Stimulated activated naive CD8-positive, alpha-beta T cell treated with anti-CD3 and anti-CD28 coated beads, Interleukin-15, Interleukin-2, amounts not matched to agents 100 U/mL and 50 U/mL, for 24 hours (primary cell): ENCODE results near the gene MAST4.

ENCODE experiments used
- ATAC-seq: fragments of 150-1000 bp; cut with Tn5 transposase; one replicate; pipeline ENCODE4 v1.10.0; 2021
- DNase-seq: peaks from one replicate; pipeline ENCODE4 v3.0.0; 2021

The MAST4 gene

DNA sequence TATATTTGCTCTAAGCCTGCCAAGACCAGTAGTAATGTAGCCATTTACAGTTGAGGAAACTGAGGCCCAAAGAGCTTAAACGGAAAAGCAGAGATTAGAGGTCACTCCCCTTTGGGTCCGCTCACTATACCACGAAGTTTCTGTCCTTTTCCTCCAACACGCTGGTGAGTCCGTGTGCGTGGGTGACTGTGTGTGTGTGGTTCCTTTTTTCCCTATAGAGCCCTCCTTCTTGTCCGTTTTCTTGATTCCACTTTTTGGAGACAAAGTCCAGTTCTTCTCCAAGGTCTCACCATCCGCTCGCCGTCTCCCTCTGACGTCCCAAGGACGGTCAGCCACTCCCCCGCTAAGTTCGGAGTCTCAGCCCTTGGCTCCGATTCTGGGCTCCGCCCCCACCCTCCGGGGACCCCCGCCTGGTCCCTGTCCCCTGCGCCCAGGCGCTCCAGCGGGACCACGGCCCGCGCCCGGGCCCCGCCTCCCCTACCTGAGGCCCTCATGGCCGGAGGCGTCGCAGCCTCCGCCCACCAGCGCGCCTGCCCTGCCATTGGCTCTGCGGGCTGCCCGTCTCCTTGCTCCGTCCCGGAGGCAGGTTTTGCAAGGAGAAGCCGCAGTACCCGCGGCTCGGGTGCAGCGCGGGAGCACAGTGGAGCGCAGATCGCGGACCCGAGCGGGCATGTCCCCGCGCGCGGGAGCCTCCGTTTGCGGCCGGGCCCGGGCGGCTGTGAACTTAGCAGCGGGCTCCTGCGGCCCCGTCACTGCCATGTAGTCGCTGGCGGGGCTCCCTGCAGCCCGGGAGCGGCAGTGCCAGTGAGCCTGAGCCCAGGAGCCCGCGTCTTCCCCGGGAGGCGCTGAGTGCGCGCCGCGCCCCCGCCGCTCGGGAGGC, at the start of gene MAST4:
Gene MAST4 (plus strand): TSS at position 638 of the 880 bp plus-strand sequence. CDS start 263 bp downstream, outside the sequence.
- DNase-seq (peak; percentile 78), ATAC-seq (peak; percentile 90)

- ATAC-seq (no peak), DNase-seq (no peak)
Observed at GRCh38 chr5:66546541-66546940, 49.7 kb upstream of the MAST4 start.

GRCh38 chr5:66551338-66551737, 44.9 kb upstream of the MAST4 start:
- ATAC-seq = no peak
- DNase-seq = no peak

GRCh38 chr5:66551945-66552344, 44.2 kb upstream of the MAST4 start:
- DNase-seq (no peak), ATAC-seq (no peak)

DNA sequence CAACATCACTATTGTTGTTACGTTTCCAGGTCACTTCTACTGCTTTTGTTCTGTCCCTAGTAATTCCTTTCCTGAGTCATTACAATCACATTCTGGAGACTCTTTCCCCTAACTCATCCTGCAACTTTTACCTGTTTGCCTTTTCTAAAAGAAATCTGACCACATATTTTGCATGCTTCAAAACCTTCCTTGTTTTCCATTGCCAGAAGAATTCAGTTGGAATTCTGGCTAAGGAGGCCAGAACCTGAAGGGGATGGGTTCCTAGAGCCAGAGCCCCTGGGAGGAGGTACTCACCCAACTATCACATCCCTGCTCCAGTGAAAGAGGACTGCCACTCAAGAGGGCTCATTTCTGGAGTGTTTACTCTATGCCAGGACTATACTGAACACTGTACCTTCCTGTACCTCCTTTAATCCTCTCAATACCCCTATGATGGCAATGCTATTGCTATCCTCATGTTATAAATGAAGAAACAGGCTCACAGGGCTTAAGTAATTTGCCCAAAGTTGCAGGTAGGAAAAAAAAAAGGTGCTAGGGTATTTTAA, 42.8 kb upstream of the MAST4 start:
- no peak for ATAC-seq
- no peak for DNase-seq

DNA sequence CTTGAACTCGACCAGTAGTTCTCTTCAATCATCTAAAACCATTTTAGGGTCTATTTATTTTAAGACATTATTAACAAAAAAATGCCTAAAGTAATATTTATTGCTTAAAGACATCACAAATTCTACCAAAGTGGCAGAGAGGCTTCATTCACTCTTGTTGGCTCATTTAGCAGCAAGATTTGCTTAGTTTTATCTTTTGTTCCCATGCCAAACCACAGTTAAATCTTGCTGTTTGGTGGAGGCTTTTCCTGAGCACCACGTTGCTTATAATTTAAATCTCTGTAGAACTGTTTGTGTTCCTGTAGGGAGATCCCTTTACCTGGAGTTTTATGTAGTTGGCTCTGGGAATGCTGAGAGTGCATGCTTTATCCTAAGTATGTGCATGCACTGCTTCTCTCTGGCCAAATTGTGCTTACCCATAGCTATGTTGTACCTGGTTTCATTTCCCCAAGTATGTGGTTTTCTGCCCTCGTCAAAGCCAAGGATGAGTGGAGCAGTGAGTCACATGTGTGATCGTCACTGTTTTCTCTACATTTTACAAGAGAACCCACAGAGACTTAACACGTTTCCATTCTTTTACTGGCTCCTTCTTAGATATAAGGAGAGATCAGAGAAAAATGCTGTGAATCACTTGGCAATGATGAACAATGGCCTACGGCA, 42.1 kb upstream of the MAST4 start:
- ATAC-seq (peak; percentile 90), DNase-seq (peak; percentile 30)

DNA sequence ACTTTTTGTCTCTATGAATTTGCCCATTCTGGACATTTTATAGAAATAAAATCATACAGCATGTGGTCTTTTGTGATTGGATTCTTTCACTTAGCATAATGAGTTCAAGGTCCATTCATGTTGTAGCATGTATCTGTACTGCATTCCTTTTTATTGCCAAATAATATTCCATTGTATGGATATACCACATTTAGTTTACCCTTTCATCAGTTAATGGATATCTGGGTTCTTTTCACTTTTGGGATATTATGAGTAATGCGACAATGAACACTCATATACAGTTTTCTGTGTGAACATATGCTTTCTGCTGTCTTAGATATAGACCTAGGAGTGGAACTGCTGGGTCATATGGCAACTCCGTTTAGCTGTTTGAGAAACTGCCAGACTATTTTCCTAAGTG, 41.3 kb upstream of the MAST4 start:
- DNase-seq = no peak
- no peak for ATAC-seq

GRCh38 chr5:66558560-66558959, 37.6 kb upstream of the MAST4 start:
- DNase-seq (peak; percentile 9), ATAC-seq (peak; percentile 48)

DNA sequence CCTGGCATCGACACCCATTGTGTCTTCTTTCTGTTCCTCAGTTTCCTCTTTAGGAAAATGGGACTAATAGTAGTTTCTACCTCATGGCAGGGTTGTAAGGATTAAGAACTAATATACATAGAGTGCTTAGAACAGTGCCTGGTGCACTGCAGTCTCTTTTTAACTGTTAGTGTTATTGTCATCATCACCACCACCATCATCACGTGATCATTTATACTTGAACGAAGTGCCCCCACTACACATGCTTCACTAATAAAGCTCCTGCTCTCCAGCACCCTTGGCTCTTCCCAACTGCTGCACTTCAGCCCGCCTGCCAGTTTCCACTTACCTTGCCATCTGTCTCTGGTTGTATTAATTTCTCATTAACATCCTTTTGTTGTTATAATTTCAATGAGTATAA, 35.8 kb upstream of the MAST4 start:
- no peak for DNase-seq
- ATAC-seq = no peak

DNA sequence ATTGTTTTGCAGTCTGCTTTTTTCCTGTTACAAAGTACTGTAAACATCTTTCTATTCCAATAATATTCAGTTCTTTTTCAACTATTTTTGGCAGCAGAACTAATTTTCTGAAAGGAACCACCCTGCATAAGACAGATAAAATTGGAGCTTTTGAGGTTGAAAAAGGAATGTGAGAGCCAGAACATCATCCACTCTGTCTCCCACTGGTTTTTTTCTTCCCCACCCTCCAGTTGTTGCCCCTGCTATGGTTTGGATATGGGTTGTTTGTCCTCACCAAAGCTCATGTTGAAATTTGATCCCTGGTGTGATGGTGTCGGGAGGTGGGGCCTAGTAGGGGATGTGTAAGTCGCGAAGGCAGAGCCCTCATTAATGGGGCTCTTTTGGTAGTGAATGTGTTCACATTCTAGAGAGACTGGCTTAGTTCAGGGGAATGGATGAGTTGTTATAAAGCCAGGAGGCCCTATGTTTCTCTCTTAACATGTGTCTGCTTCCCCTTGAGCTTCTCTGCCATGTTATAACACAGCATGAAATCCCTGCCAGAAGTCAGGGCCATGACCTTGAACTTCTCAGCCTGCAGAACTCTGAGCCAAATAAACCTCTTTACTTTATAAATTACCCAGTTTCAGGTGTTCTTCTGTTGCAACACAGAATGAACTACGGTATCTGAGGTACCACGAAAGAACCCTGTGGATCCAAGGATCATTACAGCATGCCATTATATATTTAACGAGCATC, 34.8 kb upstream of the MAST4 start:
- DNase-seq = no peak
- no peak for ATAC-seq

- DNase-seq (no peak), ATAC-seq (no peak)
Observed at GRCh38 chr5:66565878-66566277, 30.3 kb upstream of the MAST4 start.

GRCh38 chr5:66567474-66567873, 28.7 kb upstream of the MAST4 start:
- ATAC-seq (no peak), DNase-seq (no peak)

GRCh38 chr5:66570201-66570600, 26.0 kb upstream of the MAST4 start:
- ATAC-seq = no peak
- DNase-seq = no peak

GRCh38 chr5:66573733-66574132, 22.5 kb upstream of the MAST4 start:
- DNase-seq (no peak), ATAC-seq (no peak)

GRCh38 chr5:66582499-66583165, 13.6 kb upstream of the MAST4 start:
- no peak for DNase-seq

DNA sequence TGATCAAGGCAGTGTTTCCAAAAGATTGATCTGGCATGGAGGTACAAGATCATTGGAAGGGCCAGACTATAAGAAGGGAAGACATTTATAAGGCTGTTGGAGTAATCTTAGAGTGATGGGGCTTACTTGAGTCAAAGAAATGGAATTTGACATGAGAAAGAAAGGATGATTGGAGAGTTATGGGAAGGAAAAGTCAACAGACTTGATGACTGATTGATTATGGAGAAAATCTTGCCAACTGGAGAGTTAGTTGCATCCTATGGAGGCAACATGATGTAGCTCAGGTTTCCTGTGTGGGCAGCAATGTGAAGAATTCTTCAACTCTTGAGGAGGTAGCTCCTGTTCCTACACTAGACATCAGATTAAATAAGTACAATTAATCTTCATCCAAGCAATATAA, 10.9 kb upstream of the MAST4 start:
- no peak for DNase-seq
- ATAC-seq = no peak

More at GRCh38 chr5:66582499-66583165, 13.6 kb upstream of the MAST4 start:
- no peak for ATAC-seq

DNA sequence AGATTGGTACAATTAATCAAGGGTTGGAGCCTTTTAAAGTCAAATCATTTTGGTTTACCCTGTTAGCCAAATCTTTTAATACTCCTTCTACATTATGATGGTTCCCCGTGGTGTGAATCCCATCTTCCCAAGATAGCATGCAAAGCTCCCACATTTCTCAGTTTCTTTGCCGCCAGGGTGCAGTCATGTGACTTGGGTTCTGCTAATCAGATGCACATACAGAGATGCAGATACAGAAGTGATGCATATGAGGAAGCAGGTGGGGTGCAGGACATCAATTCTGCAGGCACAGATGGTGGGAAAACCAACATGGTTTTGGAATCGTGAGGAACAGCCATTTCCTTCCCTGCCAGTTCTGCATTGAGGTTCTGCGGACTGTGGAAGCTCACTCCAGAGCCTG, 8.4 kb upstream of the MAST4 start:
- no peak for ATAC-seq
- no peak for DNase-seq

DNA sequence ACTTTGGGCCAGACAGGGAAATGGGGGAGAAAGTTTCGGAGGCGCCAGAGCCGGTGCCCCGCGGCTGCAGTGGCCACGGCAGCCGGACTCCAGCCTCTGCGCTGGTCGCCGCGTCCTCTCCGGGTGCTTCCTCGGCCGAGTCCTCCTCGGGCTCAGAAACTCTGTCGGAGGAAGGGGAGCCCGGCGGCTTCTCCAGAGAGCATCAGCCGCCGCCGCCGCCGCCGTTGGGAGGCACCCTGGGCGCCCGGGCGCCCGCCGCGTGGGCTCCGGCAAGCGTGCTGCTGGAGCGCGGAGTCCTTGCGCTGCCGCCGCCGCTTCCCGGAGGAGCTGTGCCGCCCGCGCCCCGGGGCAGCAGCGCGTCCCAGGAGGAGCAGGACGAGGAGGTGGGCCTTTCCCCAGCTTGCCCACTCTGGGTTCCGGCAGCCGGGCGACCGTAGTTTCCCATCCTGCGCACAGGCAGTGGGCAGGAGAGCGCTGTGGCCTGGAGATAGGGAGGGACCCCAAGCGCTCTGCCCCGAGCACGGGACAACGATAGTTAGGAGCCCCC, 516 bp downstream of the MAST4 start:
- ATAC-seq (peak; percentile 24), DNase-seq (peak; percentile 17)

GRCh38 chr5:66597183-66597757, 1.1 kb downstream of the MAST4 start:
- ATAC-seq (no peak), DNase-seq (peak; percentile 11)

GRCh38 chr5:66602621-66603020, 6.4 kb downstream of the MAST4 start:
- ATAC-seq = no peak
- DNase-seq = no peak

DNA sequence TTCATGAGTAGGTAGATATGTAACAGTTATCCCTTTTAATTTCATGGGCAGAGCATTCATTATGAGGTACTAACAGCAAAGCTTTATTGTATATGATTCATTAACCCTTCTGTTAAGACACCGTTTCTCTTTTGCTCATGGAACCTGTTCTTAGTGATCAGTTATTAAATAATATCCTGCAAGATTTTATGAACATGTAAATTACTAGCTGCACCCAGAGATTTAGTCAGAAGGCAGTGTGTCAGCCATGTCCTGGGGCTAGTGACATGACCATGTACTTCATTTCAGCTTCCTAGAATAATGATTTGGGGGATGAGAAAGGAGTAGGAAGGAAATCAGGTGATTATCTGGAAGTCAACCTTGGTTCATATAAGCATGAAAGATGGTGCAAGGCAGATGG, 7.0 kb downstream of the MAST4 start:
- DNase-seq = no peak
- no peak for ATAC-seq
